IPS DF 4.7 (cell line): ENCODE data around the gene SHH.

Source experiments
- DNase-seq: peaks from one replicate; pipeline ENCODE4 v3.0.0-alpha.2; 2013; ENCODE audit warnings: low spot score; ENCODE audit errors: extremely low read depth

SHH gene

GRCh38 chr7:155766386-155766785, 45.9 kb downstream of the SHH start:
- no peak for DNase-seq

GRCh38 chr7:155765458-155765857, 46.8 kb downstream of the SHH start:
- no peak for DNase-seq

- no peak for DNase-seq
Observed at GRCh38 chr7:155764438-155764793, 47.8 kb downstream of the SHH start.

- no peak for DNase-seq
Observed at GRCh38 chr7:155763691-155764437, 48.4 kb downstream of the SHH start.

GRCh38 chr7:155763122-155763521, 49.1 kb downstream of the SHH start:
- DNase-seq = no peak

GRCh38 chr7:155762655-155763054, 49.6 kb downstream of the SHH start:
- DNase-seq = no peak

GRCh38 chr7:155762036-155762435, 50.2 kb downstream of the SHH start:
- DNase-seq = no peak

- no peak for DNase-seq
Observed at GRCh38 chr7:155761162-155761561, 51.1 kb downstream of the SHH start.

- DNase-seq = no peak
Observed at GRCh38 chr7:155759740-155760430, 52.4 kb downstream of the SHH start.

- no peak for DNase-seq
Observed at GRCh38 chr7:155758348-155758747, 53.9 kb downstream of the SHH start.

- DNase-seq = no peak
Observed at GRCh38 chr7:155756322-155756721, 55.9 kb downstream of the SHH start.

- DNase-seq = no peak
Observed at GRCh38 chr7:155755026-155755425, 57.2 kb downstream of the SHH start.

GRCh38 chr7:155754165-155754564, 58.1 kb downstream of the SHH start:
- no peak for DNase-seq

GRCh38 chr7:155753446-155753965, 58.8 kb downstream of the SHH start:
- no peak for DNase-seq

- no peak for DNase-seq
Observed at GRCh38 chr7:155752756-155753445, 59.4 kb downstream of the SHH start.

GRCh38 chr7:155751409-155751808, 60.9 kb downstream of the SHH start:
- no peak for DNase-seq

- DNase-seq = no peak
Observed at GRCh38 chr7:155750255-155751125, 61.8 kb downstream of the SHH start.
